Measurements from ENCODE around the gene TYW3.

DNA sequence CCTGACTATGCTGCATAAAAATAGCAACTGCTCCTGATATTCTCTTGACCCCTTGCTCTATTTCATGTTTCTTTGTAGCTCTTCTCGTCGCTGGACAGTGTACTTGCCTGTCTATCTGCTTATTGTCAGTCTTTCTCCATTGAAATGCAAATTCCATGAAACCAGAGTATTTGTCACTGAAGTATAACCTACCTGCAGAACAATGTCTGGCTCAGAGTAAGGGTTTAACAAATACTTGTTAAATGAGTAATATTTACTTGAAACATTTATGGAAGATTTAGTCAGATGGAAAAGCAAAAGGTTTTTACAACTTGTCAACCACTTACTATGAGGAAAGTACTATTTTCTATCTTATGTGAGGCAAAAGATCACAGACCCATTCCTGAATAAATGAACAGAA lies 39.5 kb upstream of the TYW3 start:
- TF ChIP-seq CTCF (IDR thresholded peaks at IDR 0.05) = no peak
- no peak for TF ChIP-seq POLR2A (IDR thresholded peaks at IDR 0.05)
